HG03280 (cell line): Measurements from ENCODE around the gene FBXO33.
A peak's percentile ranks its signal among the peaks of the same experiment; 100 is the strongest.

Experiments
- ATAC-seq: cut with Tn5 transposase; IDR thresholded peaks from one replicate; pipeline ENCODE4 v1.9.1; 2021; ENCODE audit warnings: mild to moderate bottlenecking, moderate library complexity; ENCODE audit not compliant: unreplicated experiment

Gene FBXO33

GRCh38 chr14:39431416-39432178 is 636 bp downstream of the FBXO33 start:
- ATAC-seq, result peak; percentile 20

DNA sequence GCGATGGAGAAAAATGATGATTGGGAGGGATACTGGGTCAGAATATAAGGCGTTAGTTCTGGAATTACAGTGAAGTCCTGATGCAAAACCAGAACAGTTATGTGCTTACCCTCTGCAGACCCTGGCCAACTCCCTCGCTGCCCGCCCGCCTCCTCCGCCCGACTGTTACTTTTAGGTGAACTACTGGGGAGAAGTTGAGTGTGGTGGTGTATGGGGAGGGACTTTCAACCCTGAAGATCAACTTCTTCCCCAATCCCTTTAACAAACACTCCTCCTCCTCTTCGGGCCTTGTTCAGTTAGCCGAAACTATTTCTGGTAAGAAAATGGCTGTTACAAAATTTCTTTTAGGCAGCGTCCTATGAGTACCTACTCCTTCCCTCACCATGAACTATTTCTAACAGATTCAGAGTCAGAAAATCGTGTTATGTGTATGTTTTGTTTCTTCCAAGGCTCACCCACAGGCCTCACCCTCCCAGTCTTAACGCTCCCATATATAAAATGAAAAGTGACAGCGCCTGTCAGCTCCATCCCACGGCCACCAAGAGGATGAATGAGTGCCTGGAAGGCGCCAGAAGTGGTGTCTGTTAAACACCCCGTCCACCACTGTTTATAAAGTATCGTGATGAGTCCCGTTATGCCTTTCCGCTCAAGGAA is 1.3 kb downstream of the FBXO33 start:
- ATAC-seq, result no peak

DNA sequence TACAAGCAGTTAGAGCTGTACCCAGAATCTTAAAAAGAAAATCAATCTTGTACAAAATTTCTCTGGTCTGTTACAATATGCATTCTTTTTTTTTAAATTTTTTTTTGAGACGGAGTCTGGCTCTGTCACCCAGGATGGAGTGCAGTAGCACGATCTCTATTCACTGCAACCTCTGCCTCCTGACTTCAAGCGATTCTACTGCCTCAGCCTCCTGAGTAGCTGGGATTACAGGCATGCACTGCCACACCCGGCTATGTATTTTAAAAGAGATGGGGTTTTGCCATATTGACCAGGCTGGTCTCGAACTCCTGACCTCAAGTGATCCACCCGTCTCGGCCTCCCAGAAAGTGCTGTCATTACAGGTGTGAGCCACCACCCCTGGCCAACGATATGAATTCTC is 4.1 kb downstream of the FBXO33 start:
- ATAC-seq, result no peak

DNA sequence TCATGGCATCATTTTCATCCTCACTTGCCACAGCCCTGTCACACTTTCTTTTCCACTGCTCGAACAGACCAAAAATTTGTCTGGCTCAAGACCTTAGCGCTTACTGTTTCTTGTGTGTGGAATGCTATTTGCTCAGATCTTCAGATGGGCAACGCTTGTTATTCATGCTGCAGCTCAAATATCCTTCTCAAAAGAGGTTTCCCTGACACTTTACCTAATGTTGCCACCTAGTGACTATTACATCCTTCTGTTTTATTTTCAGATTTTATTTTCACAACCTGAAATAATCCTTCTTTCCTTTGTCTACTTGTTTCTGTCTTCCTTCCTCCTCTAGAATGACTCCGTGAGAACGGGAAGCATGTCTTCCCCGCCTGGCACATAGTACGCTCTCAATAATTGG is 5.6 kb downstream of the FBXO33 start:
- ATAC-seq, result no peak

GRCh38 chr14:39425947-39426346 is 6.3 kb downstream of the FBXO33 start:
- no peak for ATAC-seq

- ATAC-seq, result no peak
These were observed 8.4 kb downstream of the FBXO33 start for GRCh38 chr14:39423793-39424192.

DNA sequence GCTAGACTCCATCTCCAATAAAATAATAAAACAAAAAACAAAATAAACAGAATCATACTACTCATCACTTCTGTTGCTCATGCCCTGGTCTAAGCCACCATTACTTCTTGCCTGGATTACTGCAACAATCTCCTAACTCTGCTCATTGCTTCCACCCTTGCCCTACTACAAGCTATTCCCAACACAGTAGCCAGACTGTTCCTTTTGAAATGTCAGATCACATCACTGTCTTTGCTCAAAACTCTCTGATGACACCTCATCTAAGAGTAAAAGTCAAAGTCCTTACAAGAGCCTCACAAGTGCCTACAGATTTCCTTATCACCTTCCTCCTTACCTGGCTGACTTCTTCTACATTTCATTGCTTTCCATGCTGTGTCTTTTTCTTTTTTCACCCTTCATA is 10.0 kb downstream of the FBXO33 start:
- no peak for ATAC-seq

DNA sequence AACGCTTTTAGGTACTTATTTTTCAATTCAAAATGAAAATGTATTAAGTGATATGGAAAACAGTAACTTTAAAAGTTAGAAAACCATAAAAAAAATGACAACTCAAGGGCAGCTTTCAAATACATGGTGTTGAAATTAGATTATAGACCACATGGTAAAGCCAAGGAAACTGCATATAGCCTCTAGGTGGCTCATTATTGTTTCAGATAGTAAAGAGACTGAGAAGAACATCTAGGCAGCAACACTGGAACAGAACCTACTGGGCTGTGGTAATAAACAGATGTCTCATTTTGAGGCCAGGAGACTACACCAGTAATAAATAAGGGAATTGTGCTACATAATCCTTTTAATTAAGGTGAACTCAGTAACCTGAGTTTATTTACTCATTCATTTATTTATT is 13.0 kb downstream of the FBXO33 start:
- ATAC-seq, result no peak

DNA sequence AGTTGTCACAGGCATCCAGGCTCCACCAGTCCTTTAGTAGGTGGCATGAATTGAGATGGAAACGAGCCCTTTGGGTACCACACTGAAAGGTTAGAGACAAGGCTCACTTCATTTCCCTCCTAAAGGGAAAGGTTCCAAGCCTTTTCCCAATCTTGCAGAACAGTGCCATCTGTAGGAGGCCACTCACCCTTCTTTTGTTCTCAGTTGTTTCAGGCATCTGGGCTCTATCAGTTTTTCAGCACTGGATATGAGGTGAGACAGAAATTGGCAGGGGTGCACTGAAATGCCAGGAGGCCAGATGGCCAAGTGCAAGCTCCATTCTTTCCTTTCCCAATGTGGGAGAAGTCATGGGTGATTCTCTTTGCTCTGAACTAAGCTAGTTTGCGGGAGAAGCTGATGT is 15.2 kb downstream of the FBXO33 start:
- ATAC-seq, result no peak

DNA sequence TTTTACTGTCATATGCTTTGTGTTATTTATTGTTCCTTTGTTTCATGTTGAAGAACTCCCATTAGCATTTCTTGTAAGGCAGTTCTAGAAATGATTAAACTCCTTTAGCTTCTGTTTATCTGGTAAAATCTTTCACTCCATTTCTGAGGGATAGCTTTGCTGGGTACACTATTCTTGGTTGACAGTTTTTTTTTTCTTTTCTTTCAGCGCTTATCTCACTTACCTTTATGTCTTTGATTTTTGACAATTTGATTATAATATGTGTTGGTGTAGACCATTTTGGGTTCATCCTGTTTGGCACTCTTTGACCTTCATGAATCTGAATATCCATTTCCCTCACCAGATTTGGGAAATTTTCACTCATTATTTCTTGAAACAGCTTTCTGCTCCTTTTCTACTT is 16.2 kb downstream of the FBXO33 start:
- no peak for ATAC-seq

DNA sequence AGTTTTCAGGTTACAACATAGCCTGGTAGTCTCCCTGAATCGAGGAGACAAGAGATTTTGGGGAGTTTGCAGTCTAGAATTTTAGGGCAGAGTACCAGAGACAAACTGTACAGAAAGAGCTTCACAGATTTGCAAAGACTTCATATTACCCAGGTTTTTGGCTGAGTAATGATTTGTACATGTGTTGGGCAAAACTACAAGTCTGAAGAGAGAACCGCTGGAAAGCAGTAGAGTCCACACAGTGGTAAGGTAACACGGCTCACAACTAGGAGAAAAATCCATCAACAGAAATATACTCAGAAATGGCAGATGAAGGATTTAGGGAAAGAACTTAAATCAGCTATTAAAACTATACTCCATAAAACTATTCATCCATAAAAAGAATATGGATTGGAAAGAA is 25.7 kb downstream of the FBXO33 start:
- ATAC-seq, result no peak

DNA sequence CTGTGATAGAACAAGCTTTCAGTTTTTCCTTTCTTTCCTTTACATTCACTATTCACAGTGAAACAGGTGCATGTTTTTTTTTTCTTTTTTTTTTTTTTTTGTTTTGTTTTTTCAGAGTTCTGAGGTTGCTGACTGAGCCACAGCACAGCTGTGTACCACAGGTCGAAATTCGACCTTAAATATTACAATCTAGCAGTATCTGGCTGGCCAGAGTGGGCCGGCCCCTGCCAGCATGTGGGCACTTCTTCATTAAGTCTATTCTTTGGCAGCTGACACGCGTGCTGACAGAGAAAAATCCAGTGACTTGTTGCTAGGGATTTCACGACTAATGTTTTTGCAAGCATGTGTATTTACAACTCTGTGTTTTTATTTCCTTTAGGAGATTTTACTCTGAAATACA is 33.9 kb downstream of the FBXO33 start:
- ATAC-seq, result no peak

DNA sequence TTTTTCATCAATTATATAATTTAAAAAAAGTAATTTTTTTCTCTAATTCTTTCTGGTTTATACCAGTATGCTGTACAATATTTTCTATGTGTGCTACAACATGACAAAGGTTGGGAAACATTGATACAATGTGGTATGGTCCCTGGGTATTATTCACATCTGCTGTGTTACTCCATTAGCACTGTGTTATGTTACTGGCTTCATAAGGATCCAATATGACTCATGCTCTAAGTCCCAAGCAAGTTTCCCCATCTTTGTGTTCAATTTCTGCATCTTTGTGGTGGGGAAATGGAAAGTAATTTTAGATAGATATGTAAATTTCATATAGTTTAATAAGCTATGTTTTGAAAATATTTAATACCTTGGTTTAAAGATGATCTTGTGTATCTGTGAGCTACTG is 35.8 kb downstream of the FBXO33 start:
- ATAC-seq, result no peak

- no peak for ATAC-seq
These were observed 36.5 kb downstream of the FBXO33 start for GRCh38 chr14:39395555-39396254.

DNA sequence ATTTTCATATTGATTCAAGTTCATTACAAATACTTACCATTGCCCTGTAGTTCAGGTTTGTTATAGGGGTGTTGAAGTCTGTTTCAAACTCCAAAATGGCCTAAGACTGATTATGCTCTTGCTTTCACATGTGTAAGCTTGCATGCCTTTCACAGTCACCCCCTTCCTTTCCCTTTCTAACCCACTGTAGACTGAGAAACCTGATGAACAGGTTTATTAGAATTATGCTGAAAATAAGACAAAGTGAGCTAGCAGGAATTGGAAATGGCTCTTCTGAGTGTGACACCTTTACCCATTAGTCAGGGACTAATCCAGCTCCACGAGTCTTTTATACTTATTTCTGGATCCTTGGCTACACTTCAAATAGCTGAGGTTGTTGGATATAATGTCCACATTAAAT is 38.9 kb downstream of the FBXO33 start:
- ATAC-seq, result no peak

- no peak for ATAC-seq
These were observed 48.1 kb downstream of the FBXO33 start for GRCh38 chr14:39384177-39384576.

DNA sequence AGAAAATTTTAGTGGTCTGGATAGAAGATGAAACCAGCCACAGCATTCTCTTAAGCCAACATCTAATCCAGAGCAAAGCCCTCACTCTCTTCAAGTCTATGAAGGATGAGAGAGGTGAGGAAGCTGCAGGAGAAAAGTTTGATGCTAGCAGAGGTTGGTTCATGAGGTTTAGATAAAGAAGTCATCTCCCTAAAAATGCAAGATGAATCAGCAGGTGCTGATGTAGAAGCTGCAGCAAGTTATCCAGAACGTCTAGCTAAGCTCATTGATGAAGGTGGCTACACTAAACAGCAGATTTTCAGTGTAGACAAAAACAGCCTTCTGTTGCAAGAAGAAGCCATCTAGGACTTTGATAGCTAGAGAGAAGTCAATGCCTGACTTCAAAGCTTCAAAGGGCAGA is 48.5 kb downstream of the FBXO33 start:
- ATAC-seq, result no peak

- no peak for ATAC-seq
These were observed 49.1 kb downstream of the FBXO33 start for GRCh38 chr14:39383026-39383660.

GRCh38 chr14:39382463-39382862 is 49.8 kb downstream of the FBXO33 start:
- ATAC-seq, result no peak

GRCh38 chr14:39381366-39381765 is 50.9 kb downstream of the FBXO33 start:
- ATAC-seq, result no peak

DNA sequence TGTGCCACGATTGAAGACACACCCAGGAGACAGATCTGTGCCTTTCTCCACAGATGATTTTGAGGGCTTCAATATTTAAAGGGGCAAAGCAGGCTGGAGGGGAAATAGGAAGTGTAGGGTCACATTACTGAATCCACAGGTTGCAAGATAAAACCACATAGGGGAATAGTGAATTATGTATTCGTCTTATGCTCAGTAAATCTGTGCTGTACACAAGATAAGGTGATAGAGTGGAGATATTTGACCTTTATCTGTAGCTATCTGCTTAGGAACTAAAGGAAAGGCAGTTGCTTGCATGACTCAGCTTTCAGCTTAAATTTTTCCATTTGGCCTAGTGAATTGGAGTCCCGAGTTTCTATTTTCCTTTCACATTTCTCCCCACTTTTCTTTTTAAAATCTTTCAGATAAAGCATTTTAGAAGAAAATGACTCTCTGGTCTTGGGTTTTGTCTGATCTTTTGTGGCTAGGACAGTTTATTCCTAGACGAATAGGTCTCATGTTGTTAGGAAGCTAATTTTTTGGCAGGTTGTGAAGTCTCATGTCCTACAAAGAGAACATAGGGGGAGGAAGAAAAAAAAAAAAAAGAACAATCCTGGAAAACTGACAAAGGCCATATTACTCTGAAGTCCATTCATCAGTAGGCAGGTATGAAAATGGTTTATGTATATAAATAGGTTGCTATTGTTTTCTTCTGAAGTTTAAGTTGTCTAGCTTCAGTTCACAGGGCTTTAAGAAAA is 55.4 kb downstream of the FBXO33 start:
- ATAC-seq, result no peak
